ENCODE measurements around the gene TBC1D10B.

DNA sequence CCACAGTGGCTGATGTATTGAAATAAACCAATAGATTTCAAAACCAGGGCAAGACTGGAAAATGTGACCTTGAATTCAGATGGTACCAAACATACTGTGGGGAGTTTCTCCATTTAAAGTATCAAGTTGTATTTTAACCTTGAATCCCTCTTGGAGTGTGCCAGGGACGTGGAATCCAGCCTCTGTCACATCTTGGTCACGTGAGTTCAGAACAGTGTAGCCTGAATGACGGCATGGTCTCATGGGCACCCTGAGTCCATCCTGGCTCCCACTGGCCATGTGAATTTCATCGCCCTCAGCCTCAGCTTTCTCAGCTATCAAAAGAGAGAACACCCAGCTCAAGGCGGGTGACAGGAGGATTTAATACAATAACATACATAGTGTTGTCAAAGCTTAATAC is 43.9 kb upstream of the TBC1D10B start:
- TF ChIP-seq CTCF (IDR thresholded peaks at IDR 0.05) (no peak), POLR2A (IDR thresholded peaks at IDR 0.05) (no peak)
